Measurements from ENCODE around the gene CSF1. TPM values are rescaled to one million over a fixed set of nuclear protein-coding genes. Genes with fewer than 3 reads are reported as not detected.

The CSF1 gene
- total and polyA plus RNA-seq, 9 donors: 13.1 to 57.6 (median 44.3) TPM

GRCh38 chr1:109875874-109876273 lies 34.8 kb upstream of the CSF1 start:
- H3K4me3 ChIP-seq: no peak overlapping the region
- H3K36me3 ChIP-seq: no peaks in the 10 kb centered on the region
- TF ChIP-seq CTCF (IDR thresholded peaks at IDR 0.05): no peak
- TF ChIP-seq POLR2A (IDR thresholded peaks at IDR 0.05): no peak
- no peak for TF ChIP-seq EP300 (IDR thresholded peaks at IDR 0.05)
- H3K27ac ChIP-seq: no peak overlapping the region
- H3K9me3 ChIP-seq: no peaks in the 10 kb centered on the region
- intact Hi-C loops (cut with DNase I): loop anchor here in 2 of 4 donors (5.0 to 10.0 kb wide), 3 partner anchors 36 to 51 kb away; partner anchors contain the start of gene CSF1 (in 1 of the 2)
- no peak for DNase-seq
- no peaks in the 10 kb centered on the region for H3K27me3 ChIP-seq
- H3K4me1 ChIP-seq (ENCODE audit: insufficient read depth): peaks cover 12% of the 10 kb centered on the region
- 69 to 83% (median 77%) methylated on average over 6 of the region's 6 CpGs for WGBS, 3 donors

- no peak for DNase-seq
- intact Hi-C loops (cut with DNase I): loop anchor here in 2 of 4 donors (5.0 to 10.0 kb wide), 3 partner anchors 36 to 52 kb away; partner anchors contain the start of gene CSF1 (in 1 of the 2)
- Histone ChIP-seq H3K27ac (peak overlapping the region; percentile 26 to 80), H3K9me3 (no peaks in the 10 kb centered on the region), H3K36me3 (no peaks in the 10 kb centered on the region), H3K4me3 (no peak overlapping the region), H3K4me1 (ENCODE audit: insufficient read depth) (peaks cover 12% of the 10 kb centered on the region), H3K27me3 (no peaks in the 10 kb centered on the region)
- TF ChIP-seq POLR2A (IDR thresholded peaks at IDR 0.05): no peak
- no peak for TF ChIP-seq CTCF (IDR thresholded peaks at IDR 0.05)
- no peak for TF ChIP-seq EP300 (IDR thresholded peaks at IDR 0.05)
- WGBS, 3 donors: 66 to 70% (median 69%) methylated on average over 4 of the region's 4 CpGs
These were observed 33.9 kb upstream of the CSF1 start for GRCh38 chr1:109876617-109877316.

GRCh38 chr1:109877317-109877771 lies 33.3 kb upstream of the CSF1 start:
- no peaks in the 10 kb centered on the region for H3K9me3 ChIP-seq
- H3K4me1 ChIP-seq (ENCODE audit: insufficient read depth): peaks cover 12% of the 10 kb centered on the region
- peak overlapping the region; percentile 26 to 80 for H3K27ac ChIP-seq
- no peak overlapping the region for H3K4me3 ChIP-seq
- 6 to 13% (median 8%) methylated on average over 13 of the region's 13 CpGs for WGBS, 3 donors
- peak; percentile 67 to 79 (median 73) for DNase-seq
- H3K27me3 ChIP-seq: no peaks in the 10 kb centered on the region
- no peaks in the 10 kb centered on the region for H3K36me3 ChIP-seq
- intact Hi-C loops (cut with DNase I): loop anchor here in 2 of 4 donors (5.0 to 10.0 kb wide), 3 partner anchors 35 to 53 kb away; partner anchors contain the start of gene CSF1 (in 1 of the 2)
- peak in 1 of 3 donors; percentile 15 for TF ChIP-seq CTCF (IDR thresholded peaks at IDR 0.05)
- no peak for TF ChIP-seq EP300 (IDR thresholded peaks at IDR 0.05)
- no peak for TF ChIP-seq POLR2A (IDR thresholded peaks at IDR 0.05)

- Histone ChIP-seq H3K4me3 (no peak overlapping the region), H3K27me3 (no peaks in the 10 kb centered on the region), H3K9me3 (no peaks in the 10 kb centered on the region), H3K36me3 (no peaks in the 10 kb centered on the region), H3K4me1 (ENCODE audit: insufficient read depth) (peaks cover 12% of the 10 kb centered on the region), H3K27ac (peak overlapping the region in 1 of 2 donors; percentile 80)
- intact Hi-C loops (cut with DNase I): loop anchor here in 2 of 4 donors (5.0 to 10.0 kb wide), 3 partner anchors 35 to 53 kb away; partner anchors contain the start of gene CSF1 (in 1 of the 2)
- no peak for TF ChIP-seq POLR2A (IDR thresholded peaks at IDR 0.05)
- TF ChIP-seq CTCF (IDR thresholded peaks at IDR 0.05): no peak
- TF ChIP-seq EP300 (IDR thresholded peaks at IDR 0.05): no peak
- no peak for DNase-seq
- WGBS, 3 donors: 21 to 37% (median 36%) methylated on average over 3 of the region's 3 CpGs
These were observed 32.9 kb upstream of the CSF1 start for GRCh38 chr1:109877776-109878175.

Measured in ovary (tissue), 9 donors.